ENCODE data around the gene WDFY4.

Gene WDFY4

DNA sequence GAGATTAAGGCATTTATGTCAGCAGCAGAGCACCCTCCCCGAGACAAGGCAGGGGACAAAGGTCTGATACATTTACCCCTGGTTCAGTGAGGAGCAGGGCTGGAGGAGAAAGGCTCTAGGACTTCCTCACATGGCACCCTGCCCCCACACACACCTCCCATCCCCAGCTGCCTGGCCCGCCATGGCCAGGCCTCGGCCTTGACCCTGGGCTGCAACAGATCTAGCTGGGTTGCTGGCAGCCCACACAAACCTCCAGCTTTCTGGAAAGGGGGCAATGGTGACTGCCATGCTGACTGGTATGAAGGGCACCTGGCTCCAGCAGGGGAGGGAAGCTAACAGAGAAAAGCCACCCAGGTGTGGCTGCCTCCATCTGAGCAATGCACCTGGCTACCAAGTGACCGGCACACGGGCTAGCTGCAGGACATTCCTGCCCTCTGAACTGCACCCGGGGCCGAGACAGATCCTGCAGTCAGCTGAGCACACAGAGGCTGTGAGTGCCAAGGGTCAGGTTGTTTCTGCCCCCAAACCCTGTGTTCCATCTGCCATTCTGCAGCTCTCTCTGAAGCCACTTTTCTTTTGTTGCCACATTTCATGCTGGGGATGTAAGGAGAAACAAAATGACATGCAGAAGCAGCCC, 340.8 kb downstream of the WDFY4 start:
- DNase-seq (ENCODE audit: low read depth), result no peak

DNA sequence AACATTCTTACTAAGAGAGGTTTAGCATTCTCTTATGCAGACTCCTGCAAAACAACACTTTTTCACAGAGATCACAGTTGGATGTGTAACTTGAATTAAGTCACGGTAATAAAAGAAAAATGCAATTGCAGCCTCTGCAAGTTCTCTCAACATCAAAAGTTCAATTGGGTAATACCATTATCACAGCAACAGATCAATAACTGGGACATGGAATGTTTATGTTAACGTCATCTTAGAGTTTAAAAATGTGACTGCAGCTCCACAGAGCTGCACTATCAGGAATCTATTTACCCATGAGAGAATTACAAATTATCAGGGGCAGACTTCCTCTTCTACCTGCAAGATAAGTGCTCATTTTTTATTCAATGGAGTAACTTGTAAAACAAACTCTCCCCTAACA, 344.0 kb downstream of the WDFY4 start:
- no peak for DNase-seq (ENCODE audit: low read depth)

DNA sequence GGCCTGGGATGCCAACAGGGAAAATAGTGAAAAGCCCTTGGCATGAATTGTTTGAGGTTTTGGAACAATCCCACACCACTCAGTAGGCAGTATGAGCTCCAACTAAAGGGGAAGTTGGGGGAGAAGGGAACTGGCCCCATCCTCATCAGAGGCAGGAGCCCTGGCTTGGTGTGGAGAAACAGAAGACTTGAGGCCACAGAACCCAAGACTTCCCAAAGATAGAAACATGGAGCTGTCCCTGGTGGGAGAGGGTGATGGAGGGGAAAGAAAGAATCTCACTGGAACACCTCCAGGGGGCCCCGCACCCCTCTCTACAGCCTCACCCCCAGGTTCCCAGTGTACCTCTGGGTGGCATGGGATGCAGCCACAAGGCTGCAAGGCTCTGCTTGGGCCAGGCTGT, 345.0 kb downstream of the WDFY4 start:
- DNase-seq (ENCODE audit: low read depth), result no peak

All from fibroblast of the conjunctiva (primary cell).